NT2/D1 (cell line): ENCODE data around the gene TCERG1L.

ENCODE experiments used
- SUZ12 ChIP-seq: IDR thresholded peaks from 2 replicates; pipeline ENCODE4 v1.6.1; 2011; ENCODE audit not compliant: insufficient read length, insufficient read depth; ENCODE audit errors: extremely low read depth
- YY1 ChIP-seq: IDR thresholded peaks from 2 replicates; pipeline ENCODE4 v1.6.1; 2011; ENCODE audit not compliant: insufficient read length, insufficient read depth
- ZNF274 ChIP-seq: IDR thresholded peaks from 2 replicates; pipeline ENCODE4 v1.6.1; 2011; ENCODE audit warnings: mild to moderate bottlenecking, low read depth, low read length

DNA sequence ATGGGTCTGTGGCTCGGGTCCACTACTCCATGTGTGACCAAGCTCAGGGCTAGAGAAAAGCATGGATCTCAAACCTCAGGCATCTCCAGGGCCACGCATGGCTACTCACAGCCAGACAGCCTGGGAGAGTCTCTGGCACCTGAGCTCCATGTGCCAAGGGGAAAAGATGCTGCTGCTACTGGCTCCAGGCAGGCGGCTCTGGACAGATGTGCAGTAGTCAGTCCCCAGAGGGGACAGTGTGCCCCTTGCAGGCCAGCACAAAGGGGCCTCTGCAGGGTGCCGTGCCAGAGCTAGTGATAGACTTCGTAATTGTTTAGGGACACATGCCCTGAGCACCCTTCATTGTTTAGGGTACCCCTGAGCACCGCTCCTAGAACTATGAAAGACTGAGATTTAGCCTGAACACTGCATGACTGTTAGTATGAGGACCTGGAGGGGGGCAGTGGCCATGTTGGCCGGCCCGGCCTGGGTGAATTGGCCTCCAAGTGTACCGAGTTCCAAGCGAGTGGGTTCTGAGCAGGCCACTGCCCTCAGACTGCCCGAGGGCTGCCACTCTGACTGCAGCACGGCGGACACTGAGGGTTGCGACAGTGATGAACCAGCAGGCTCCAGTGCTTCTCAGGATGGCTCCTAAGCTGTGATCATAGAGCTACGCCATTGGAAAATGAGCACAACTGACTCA is 80.7 kb downstream of the TCERG1L start:
- TF ChIP-seq ZNF274 (no peak), YY1 (no peak), SUZ12 (no peak)
